ENCODE measurements around the gene CRIM1. TPM values are rescaled to one million over a fixed set of nuclear protein-coding genes. Genes with fewer than 3 reads are reported as not detected.

CRIM1 gene
- total RNA-seq, 2 donors from 2014 or later, result 217 to 465 TPM

DNA sequence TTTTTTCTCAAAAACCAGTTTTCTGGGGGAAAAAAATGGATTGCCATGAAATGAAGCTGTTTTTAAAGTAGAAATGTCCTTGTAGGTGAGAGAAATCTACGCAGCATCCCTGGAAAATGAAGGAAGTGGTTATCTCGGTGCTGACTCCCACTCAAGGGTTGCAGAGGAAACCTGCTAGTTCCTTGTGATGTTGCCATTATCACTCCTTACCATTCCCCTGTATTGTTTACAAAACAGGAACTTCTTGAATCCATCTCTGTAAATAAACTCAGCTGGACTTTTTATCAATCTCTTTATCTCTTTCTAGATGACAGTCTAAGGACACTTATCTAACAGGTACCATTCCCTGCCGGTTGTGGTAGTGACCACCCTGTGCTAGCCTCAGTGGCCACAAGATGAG is 181.2 kb downstream of the CRIM1 start:
- TF ChIP-seq, protein P1, sequence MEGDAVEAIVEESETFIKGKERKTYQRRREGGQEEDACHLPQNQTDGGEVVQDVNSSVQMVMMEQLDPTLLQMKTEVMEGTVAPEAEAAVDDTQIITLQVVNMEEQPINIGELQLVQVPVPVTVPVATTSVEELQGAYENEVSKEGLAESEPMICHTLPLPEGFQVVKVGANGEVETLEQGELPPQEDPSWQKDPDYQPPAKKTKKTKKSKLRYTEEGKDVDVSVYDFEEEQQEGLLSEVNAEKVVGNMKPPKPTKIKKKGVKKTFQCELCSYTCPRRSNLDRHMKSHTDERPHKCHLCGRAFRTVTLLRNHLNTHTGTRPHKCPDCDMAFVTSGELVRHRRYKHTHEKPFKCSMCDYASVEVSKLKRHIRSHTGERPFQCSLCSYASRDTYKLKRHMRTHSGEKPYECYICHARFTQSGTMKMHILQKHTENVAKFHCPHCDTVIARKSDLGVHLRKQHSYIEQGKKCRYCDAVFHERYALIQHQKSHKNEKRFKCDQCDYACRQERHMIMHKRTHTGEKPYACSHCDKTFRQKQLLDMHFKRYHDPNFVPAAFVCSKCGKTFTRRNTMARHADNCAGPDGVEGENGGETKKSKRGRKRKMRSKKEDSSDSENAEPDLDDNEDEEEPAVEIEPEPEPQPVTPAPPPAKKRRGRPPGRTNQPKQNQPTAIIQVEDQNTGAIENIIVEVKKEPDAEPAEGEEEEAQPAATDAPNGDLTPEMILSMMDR (IDR thresholded peaks at IDR 0.05), result no peak
- Histone ChIP-seq H3K27me3 (replicated peaks; ENCODE audit: insufficient read depth) (no peaks in the 10 kb centered on the region), H3K27ac (no peak overlapping the region), H3K4me1 (ENCODE audit: control insufficient read depth in 1 of 2, low read depth in 2 of 2) (peaks cover 0 to 14% of the 10 kb centered on the region in 2 donors), H3K9me3 (no peaks in the 10 kb centered on the region), H3K36me3 (peaks cover 14% of the 10 kb centered on the region), H3K4me3 (no peak overlapping the region)
- ATAC-seq (ENCODE audit: insufficient number of reproducible peaks, low FRiP score, low read depth), result no peak
- DNase-seq (ENCODE audit: low spot score), result no peak

GRCh38 chr2:36538335-36538734 is 182.8 kb downstream of the CRIM1 start:
- ATAC-seq (ENCODE audit: insufficient number of reproducible peaks, low FRiP score, low read depth), result no peak
- Histone ChIP-seq H3K27ac (peak overlapping the region in 1 of 2 donors; percentile 50), H3K36me3 (peaks cover 13% of the 10 kb centered on the region)

GRCh38 chr2:36539631-36540030 is 184.1 kb downstream of the CRIM1 start:
- Histone ChIP-seq H3K9me3 (no peaks in the 10 kb centered on the region), H3K27ac (peak overlapping the region in 1 of 2 donors; percentile 36), H3K36me3 (peaks cover 19% of the 10 kb centered on the region), H3K4me3 (no peak overlapping the region), H3K27me3 (replicated peaks; ENCODE audit: insufficient read depth) (no peaks in the 10 kb centered on the region), H3K4me1 (ENCODE audit: control insufficient read depth in 1 of 2, low read depth in 2 of 2) (peaks cover 0 to 22% of the 10 kb centered on the region in 2 donors)
- ATAC-seq (ENCODE audit: insufficient number of reproducible peaks, low FRiP score, low read depth) (no peak), DNase-seq (ENCODE audit: low spot score) (no peak)
- TF ChIP-seq, protein P1 (IDR thresholded peaks at IDR 0.05), result no peak

More at GRCh38 chr2:36538335-36538734, 182.8 kb downstream of the CRIM1 start:
- no peaks in the 10 kb centered on the region for H3K9me3 ChIP-seq
- H3K4me1 ChIP-seq (ENCODE audit: control insufficient read depth in 1 of 2, low read depth in 2 of 2), result peaks cover 0 to 22% of the 10 kb centered on the region in 2 donors
- no peaks in the 10 kb centered on the region for H3K27me3 ChIP-seq (replicated peaks; ENCODE audit: insufficient read depth)
- H3K4me3 ChIP-seq, result no peak overlapping the region
- TF ChIP-seq, protein P1 (IDR thresholded peaks at IDR 0.05), result no peak
- DNase-seq (ENCODE audit: low spot score), result no peak

DNA sequence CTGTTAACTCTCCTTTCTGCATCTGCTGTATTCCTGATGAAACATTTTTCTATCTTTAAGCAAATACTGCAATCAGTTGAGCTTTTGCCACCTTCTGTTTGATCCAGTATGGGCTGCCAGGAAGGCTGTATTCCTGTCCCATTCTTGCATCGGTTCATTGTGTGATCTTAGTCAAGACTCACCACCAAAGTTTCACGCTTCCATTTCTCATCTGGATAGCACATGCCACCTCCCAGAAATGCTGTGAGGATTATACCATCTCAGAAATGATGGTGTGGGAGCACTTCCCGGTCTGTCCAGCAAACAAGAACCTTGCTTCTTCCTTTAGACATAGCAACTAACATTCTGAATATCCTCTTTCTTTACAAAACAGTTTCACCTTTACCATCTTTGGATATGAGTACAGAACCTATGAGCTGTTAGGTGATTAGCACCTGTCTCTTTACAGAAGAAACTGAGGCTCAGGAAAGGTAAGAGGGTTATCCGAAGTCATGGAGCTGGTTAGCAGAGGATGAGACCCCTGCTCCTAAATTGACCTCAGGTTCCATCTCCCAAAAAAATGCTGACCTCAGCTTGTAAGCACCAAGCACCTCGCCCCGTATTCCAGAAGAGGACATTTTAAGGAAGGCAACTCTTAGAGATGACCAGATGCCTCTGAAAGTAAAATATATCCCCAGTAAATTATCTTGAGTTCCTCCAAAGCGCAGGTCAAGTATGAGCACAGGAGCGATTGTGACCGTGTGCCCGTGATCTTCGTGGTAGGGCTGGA is 185.6 kb downstream of the CRIM1 start:
- Histone ChIP-seq H3K4me3 (no peak overlapping the region), H3K36me3 (peaks cover 20% of the 10 kb centered on the region), H3K9me3 (no peaks in the 10 kb centered on the region), H3K27me3 (replicated peaks; ENCODE audit: insufficient read depth) (no peaks in the 10 kb centered on the region), H3K27ac (peak overlapping the region; percentile 12 to 57), H3K4me1 (ENCODE audit: control insufficient read depth in 1 of 2, low read depth in 2 of 2) (peaks cover 0 to 22% of the 10 kb centered on the region in 2 donors)
- TF ChIP-seq, protein P1 (IDR thresholded peaks at IDR 0.05), result no peak
- no peak for ATAC-seq (ENCODE audit: insufficient number of reproducible peaks, low FRiP score, low read depth)
- DNase-seq (ENCODE audit: low spot score), result no peak

GRCh38 chr2:36541891-36542595 is 186.5 kb downstream of the CRIM1 start:
- no peak overlapping the region for H3K4me3 ChIP-seq
- H3K27me3 ChIP-seq (replicated peaks; ENCODE audit: insufficient read depth), result no peaks in the 10 kb centered on the region
- H3K36me3 ChIP-seq, result peaks cover 18% of the 10 kb centered on the region
- peak overlapping the region; percentile 8 to 57 for H3K27ac ChIP-seq
- no peak for ATAC-seq (ENCODE audit: insufficient number of reproducible peaks, low FRiP score, low read depth)
- DNase-seq (ENCODE audit: low spot score), result no peak
- H3K4me1 ChIP-seq (ENCODE audit: control insufficient read depth in 1 of 2, low read depth in 2 of 2), result peaks cover 0 to 22% of the 10 kb centered on the region in 2 donors
- H3K9me3 ChIP-seq, result no peaks in the 10 kb centered on the region
- TF ChIP-seq, protein P1 (IDR thresholded peaks at IDR 0.05), result no peak

Measured in thoracic aorta (tissue), 2 donors.